PC-9 (cell line): ENCODE data around the gene ENTPD7. TPM values are rescaled to one million over a fixed set of nuclear protein-coding genes. Genes with fewer than 3 reads are reported as not detected.

Experiments
- BruUV-seq: library from RNA; stranded (reverse); fragments of 400-500 nt; replicated peaks from 2 replicates; lab custom pipeline; 2021; lab: Mats Ljungman, UMichigan
- CTCF ChIA-PET: fragments of 300-600 bp; sonication (Branson Sonifier 250); formaldehyde crosslinking; loops from one replicate; lab custom pipeline; 2022; ENCODE audit warnings: antibody characterized with exemption; lab: Charles Lee
- POLR2A ChIA-PET: fragments of 300-600 bp; sonication (Branson Sonifier 250); formaldehyde crosslinking; loops from one replicate; lab custom pipeline; 2022; ENCODE audit warnings: antibody characterized with exemption; ENCODE audit not compliant: unreplicated experiment; lab: Charles Lee
- DNase-seq, 2 experiments: peaks; one replicate each; pipeline versions ENCODE4 v3.0.0 to v3.0.0-alpha.2; 2015 to 2022; ENCODE audit warnings: mixed read lengths in 1 of 2
- H2AFZ ChIP-seq: fragments of 200-600 bp; sonication (generic); 2 replicates; pipeline ENCODE4 v1.8.1; 2017; ENCODE audit warnings: antibody characterized with exemption
- H3F3A ChIP-seq: fragments of 200-600 bp; sonication (generic); 2 replicates; pipeline ENCODE4 v1.8.1; 2017; ENCODE audit warnings: antibody characterized with exemption, mild to moderate bottlenecking, low read depth; ENCODE audit not compliant: insufficient read depth
- H3K27ac ChIP-seq: fragments of 200-600 bp; sonication (generic); 2 replicates; pipeline ENCODE4 v1.6.1; 2016; ENCODE audit warnings: mixed run types
- H3K27me3 ChIP-seq: fragments of 200-600 bp; sonication (generic); 2 replicates; pipeline ENCODE4 v1.6.1; 2016; ENCODE audit warnings: low read depth, mixed run types; ENCODE audit not compliant: insufficient read depth
- H3K36me3 ChIP-seq: fragments of 200-600 bp; sonication (generic); 2 replicates; pipeline ENCODE4 v1.6.1; 2016; ENCODE audit warnings: low read depth, mixed run types
- H3K4me1 ChIP-seq: fragments of 200-600 bp; sonication (generic); replicated peaks from 2 replicates; pipeline ENCODE4 v1.6.1; 2016; ENCODE audit warnings: mixed run types; ENCODE audit not compliant: insufficient read depth
- H3K4me2 ChIP-seq: fragments of 200-600 bp; sonication (generic); 2 replicates; pipeline ENCODE4 v1.6.1; 2017; ENCODE audit warnings: mixed run types
- H3K4me3 ChIP-seq: fragments of 200-600 bp; sonication (generic); 2 replicates; pipeline ENCODE4 v1.6.1; 2016; ENCODE audit warnings: mixed run types
- H3K79me2 ChIP-seq: fragments of 200-600 bp; sonication (generic); 2 replicates; pipeline ENCODE4 v1.6.1; 2017; ENCODE audit warnings: low read depth, mixed run types
- H3K9me2 ChIP-seq: fragments of 200-600 bp; sonication (generic); 2 replicates; pipeline ENCODE4 v1.8.1; 2017; ENCODE audit warnings: mild to moderate bottlenecking; ENCODE audit not compliant: insufficient read depth
- H3K9me3 ChIP-seq: fragments of 200-600 bp; sonication (generic); 2 replicates; pipeline ENCODE4 v1.8.1; 2016; ENCODE audit warnings: low read depth; ENCODE audit not compliant: insufficient read depth
- H4K20me1 ChIP-seq: fragments of 200-600 bp; sonication (generic); 2 replicates; pipeline ENCODE4 v1.8.1; 2017; ENCODE audit not compliant: insufficient read depth
- CTCF ChIP-seq: fragments of 200-600 bp; sonication (generic); conservative IDR thresholded peaks from 2 replicates; pipeline ENCODE4 v1.6.1; 2017; ENCODE audit warnings: mixed run types, antibody characterized with exemption, mild to moderate bottlenecking, moderate library complexity
- EZH2 ChIP-seq: fragments of 200-600 bp; sonication (generic); IDR thresholded peaks from 2 replicates; pipeline ENCODE4 v1.8.0; 2017; ENCODE audit warnings: antibody characterized with exemption, low read depth
- intact Hi-C: fragments of 100-400 bp; cut with micrococcal nuclease; formaldehyde crosslinking; loops from one replicate; pipeline ENCODE4 v1.10.0; 2022; ENCODE audit not compliant: unreplicated experiment
- total RNA-seq: library from RNA; stranded (reverse); gene quantifications from 2 replicates; pipeline ENCODE4 v1.2.3, GENCODE V29; 2021

Gene ENTPD7
- total RNA-seq, 1 experiment from 2014 or later, result 5.4 TPM

GRCh38 chr10:99672884-99673283 lies 13.6 kb downstream of the ENTPD7 start:
- 0 out of 2 replicates have a peak, but pooled peaks cover 5% of the 10 kb centered on the region for H3K79me2 ChIP-seq
- CTCF ChIA-PET, result no interaction called here

GRCh38 chr10:99673492-99673891 lies 14.2 kb downstream of the ENTPD7 start:
- Histone ChIP-seq H3K36me3 (no peaks in the 10 kb centered on the region), H4K20me1 (no peaks in the 10 kb centered on the region), H3K27ac (no peak overlapping the region), H2AFZ (no peak overlapping the region), H3F3A (no peaks in the 10 kb centered on the region), H3K79me2 (0 out of 2 replicates have a peak, but pooled peaks cover 5% of the 10 kb centered on the region), H3K9me2 (no peaks in the 10 kb centered on the region), H3K9me3 (no peaks in the 10 kb centered on the region), H3K27me3 (no peaks in the 10 kb centered on the region), H3K4me2 (no peak overlapping the region), H3K4me1 (no peaks in the 10 kb centered on the region), H3K4me3 (no peak overlapping the region)
- intact Hi-C loops, result no loop called here
- BruUV-seq, result no TSS peak
- TF ChIP-seq EZH2 (no peak), CTCF (no peak)
- ChIA-PET POLR2A (no interaction called here), CTCF (no interaction called here)
- no peak for DNase-seq

More at GRCh38 chr10:99672884-99673283, 13.6 kb downstream of the ENTPD7 start:
- H3K9me3 ChIP-seq, result no peaks in the 10 kb centered on the region
- intact Hi-C loops, result no loop called here
- no peak overlapping the region for H2AFZ ChIP-seq
- DNase-seq, result no peak
- no peaks in the 10 kb centered on the region for H3K9me2 ChIP-seq
- H3K27me3 ChIP-seq, result no peaks in the 10 kb centered on the region
- peaks cover 3% of the 10 kb centered on the region for H3F3A ChIP-seq
- no peak overlapping the region for H3K4me3 ChIP-seq
- TF ChIP-seq CTCF (no peak), EZH2 (no peak)
- no peak overlapping the region for H3K27ac ChIP-seq
- H3K4me1 ChIP-seq, result peaks cover 5% of the 10 kb centered on the region; the same call in 1 of the 2 replicates
- no TSS peak for BruUV-seq
- H3K36me3 ChIP-seq, result no peaks in the 10 kb centered on the region
- POLR2A ChIA-PET, result no interaction called here
- H3K4me2 ChIP-seq, result no peak overlapping the region
- H4K20me1 ChIP-seq, result no peaks in the 10 kb centered on the region

- POLR2A ChIA-PET, result no interaction called here
- TF ChIP-seq EZH2, result no peak
- TF ChIP-seq CTCF, result no peak
- BruUV-seq, result no TSS peak
These were observed 15.5 kb downstream of the ENTPD7 start for GRCh38 chr10:99674762-99675161.

More at GRCh38 chr10:99674762-99675161, 15.5 kb downstream of the ENTPD7 start:
- no peaks in the 10 kb centered on the region for H3K36me3 ChIP-seq
- CTCF ChIA-PET, result no interaction called here
- no peaks in the 10 kb centered on the region for H3K9me3 ChIP-seq
- H3F3A ChIP-seq, result no peaks in the 10 kb centered on the region
- no peak overlapping the region for H2AFZ ChIP-seq
- intact Hi-C loops, result no loop called here
- no peak for DNase-seq
- no peaks in the 10 kb centered on the region for H3K4me1 ChIP-seq
- no peak overlapping the region for H3K4me3 ChIP-seq
- H4K20me1 ChIP-seq, result no peaks in the 10 kb centered on the region
- no peak overlapping the region for H3K4me2 ChIP-seq
- H3K79me2 ChIP-seq, result 0 out of 2 replicates have a peak, but pooled peaks cover 5% of the 10 kb centered on the region
- no peaks in the 10 kb centered on the region for H3K9me2 ChIP-seq
- no peak overlapping the region for H3K27ac ChIP-seq
- H3K27me3 ChIP-seq, result no peaks in the 10 kb centered on the region
